ENCODE results near the gene KRT23.

KRT23 gene

GRCh38 chr17:40883626-40884334, 53.7 kb downstream of the KRT23 start:
- DNase-seq (ENCODE audit: insufficient read length, low spot score) = no peak
- FAIRE-seq = no peak
- no peak for TF ChIP-seq TAF1 (IDR thresholded peaks at IDR 0.05; ENCODE audit: low read depth, low read length)
- no peak for TF ChIP-seq POLR2AphosphoS5 (IDR thresholded peaks at IDR 0.05; ENCODE audit: low read depth, low read length)
- TF ChIP-seq PAX5 (IDR thresholded peaks at IDR 0.05; ENCODE audit: insufficient read depth, low read length, severe bottlenecking) = no peak
- no peak for TF ChIP-seq SPI1 (IDR thresholded peaks at IDR 0.05; ENCODE audit: low read depth, low read length)
- TF ChIP-seq POU2F2 (IDR thresholded peaks at IDR 0.05; ENCODE audit: low read depth, low read length) = no peak
- no peak for TF ChIP-seq POLR2A (IDR thresholded peaks at IDR 0.05; ENCODE audit: low read depth, low read length)

- no peak for FAIRE-seq
- TF ChIP-seq POLR2AphosphoS5 (IDR thresholded peaks at IDR 0.05; ENCODE audit: low read depth, low read length) (no peak), TAF1 (IDR thresholded peaks at IDR 0.05; ENCODE audit: low read depth, low read length) (no peak), SPI1 (IDR thresholded peaks at IDR 0.05; ENCODE audit: low read depth, low read length) (no peak), POLR2A (IDR thresholded peaks at IDR 0.05; ENCODE audit: low read depth, low read length) (no peak), PAX5 (IDR thresholded peaks at IDR 0.05; ENCODE audit: insufficient read depth, low read length, severe bottlenecking) (no peak), POU2F2 (IDR thresholded peaks at IDR 0.05; ENCODE audit: low read depth, low read length) (no peak)
These were observed 54.4 kb downstream of the KRT23 start for GRCh38 chr17:40883031-40883430.

GRCh38 chr17:40879026-40879425, 58.4 kb downstream of the KRT23 start:
- FAIRE-seq = no peak
- DNase-seq (ENCODE audit: insufficient read length, low spot score) = no peak

More at GRCh38 chr17:40883031-40883430, 54.4 kb downstream of the KRT23 start:
- no peak for DNase-seq (ENCODE audit: insufficient read length, low spot score)

GRCh38 chr17:40878044-40878443, 59.4 kb downstream of the KRT23 start:
- TF ChIP-seq PAX5 (IDR thresholded peaks at IDR 0.05; ENCODE audit: insufficient read depth, low read length, severe bottlenecking) (no peak), POLR2A (IDR thresholded peaks at IDR 0.05; ENCODE audit: low read depth, low read length) (no peak), POU2F2 (IDR thresholded peaks at IDR 0.05; ENCODE audit: low read depth, low read length) (no peak), SPI1 (IDR thresholded peaks at IDR 0.05; ENCODE audit: low read depth, low read length) (no peak), POLR2AphosphoS5 (IDR thresholded peaks at IDR 0.05; ENCODE audit: low read depth, low read length) (no peak), TAF1 (IDR thresholded peaks at IDR 0.05; ENCODE audit: low read depth, low read length) (no peak)
- DNase-seq (ENCODE audit: insufficient read length, low spot score) (no peak), FAIRE-seq (no peak)

More at GRCh38 chr17:40879026-40879425, 58.4 kb downstream of the KRT23 start:
- TF ChIP-seq POLR2AphosphoS5 (IDR thresholded peaks at IDR 0.05; ENCODE audit: low read depth, low read length) (no peak), POLR2A (IDR thresholded peaks at IDR 0.05; ENCODE audit: low read depth, low read length) (no peak), PAX5 (IDR thresholded peaks at IDR 0.05; ENCODE audit: insufficient read depth, low read length, severe bottlenecking) (no peak), TAF1 (IDR thresholded peaks at IDR 0.05; ENCODE audit: low read depth, low read length) (no peak), SPI1 (IDR thresholded peaks at IDR 0.05; ENCODE audit: low read depth, low read length) (no peak), POU2F2 (IDR thresholded peaks at IDR 0.05; ENCODE audit: low read depth, low read length) (no peak)

- TF ChIP-seq PAX5 (IDR thresholded peaks at IDR 0.05; ENCODE audit: insufficient read depth, low read length, severe bottlenecking) = no peak
- no peak for DNase-seq (ENCODE audit: insufficient read length, low spot score)
- no peak for FAIRE-seq
These were observed 63.6 kb downstream of the KRT23 start for GRCh38 chr17:40873801-40874200.

GRCh38 chr17:40873255-40873654, 64.2 kb downstream of the KRT23 start:
- no peak for DNase-seq (ENCODE audit: insufficient read length, low spot score)
- no peak for TF ChIP-seq TAF1 (IDR thresholded peaks at IDR 0.05; ENCODE audit: low read depth, low read length)
- TF ChIP-seq POU2F2 (IDR thresholded peaks at IDR 0.05; ENCODE audit: low read depth, low read length) = no peak
- no peak for TF ChIP-seq PAX5 (IDR thresholded peaks at IDR 0.05; ENCODE audit: insufficient read depth, low read length, severe bottlenecking)
- no peak for TF ChIP-seq POLR2AphosphoS5 (IDR thresholded peaks at IDR 0.05; ENCODE audit: low read depth, low read length)
- no peak for TF ChIP-seq SPI1 (IDR thresholded peaks at IDR 0.05; ENCODE audit: low read depth, low read length)
- TF ChIP-seq POLR2A (IDR thresholded peaks at IDR 0.05; ENCODE audit: low read depth, low read length) = no peak
- no peak for FAIRE-seq
